GM18867 (cell line): Measurements from ENCODE around the gene PIK3R4.

Experiments
- ATAC-seq: cut with Tn5 transposase; IDR thresholded peaks from one replicate; pipeline ENCODE4 v1.9.1; 2021; ENCODE audit warnings: mild to moderate bottlenecking, moderate library complexity; ENCODE audit not compliant: unreplicated experiment

The PIK3R4 gene

DNA sequence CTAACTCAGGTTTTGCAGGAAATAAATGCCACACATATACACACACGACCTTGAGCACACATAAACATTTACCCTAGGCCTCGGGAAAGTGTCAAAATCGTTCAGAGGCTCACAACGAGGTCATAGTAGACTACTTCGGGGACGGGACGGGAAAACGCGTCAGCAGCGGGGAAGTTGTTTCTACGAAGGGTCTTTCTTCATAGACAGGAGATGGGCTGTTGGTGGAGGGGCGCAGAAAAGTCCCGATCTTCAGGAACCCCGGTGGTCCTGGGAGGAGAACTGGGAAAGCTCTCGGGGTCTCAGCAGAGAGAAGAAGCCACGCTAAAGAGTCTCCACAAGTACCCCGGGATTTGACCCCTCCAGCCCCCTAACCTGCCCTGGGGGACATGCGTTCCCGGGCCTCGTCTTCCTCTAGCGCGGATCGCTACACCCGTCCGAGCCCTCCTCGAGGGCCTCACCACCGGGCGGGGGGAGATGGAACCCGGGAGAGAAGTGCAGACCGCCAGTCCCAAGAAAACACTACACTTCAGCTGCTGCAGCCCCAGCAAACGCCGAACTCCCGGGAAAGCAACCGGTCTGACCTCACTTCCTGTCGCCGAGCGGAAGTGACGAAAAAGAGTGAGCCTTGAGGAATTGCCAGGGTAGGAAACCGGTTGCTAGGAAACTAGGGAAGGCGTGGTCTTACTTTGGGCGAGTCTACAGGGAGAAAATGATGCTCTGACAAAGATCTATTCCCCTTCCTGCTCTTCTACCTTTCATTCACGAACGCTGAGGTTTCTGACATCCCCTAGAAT, at the start of gene PIK3R4:
TSS of gene PIK3R4 (minus strand) at position 584 of the 794 bp plus-strand sequence. CDS start 1,611 bp downstream, outside the sequence.
- peak; percentile 92 for ATAC-seq

GRCh38 chr3:130795396-130795795, 48.8 kb upstream of the PIK3R4 start:
- no peak for ATAC-seq

DNA sequence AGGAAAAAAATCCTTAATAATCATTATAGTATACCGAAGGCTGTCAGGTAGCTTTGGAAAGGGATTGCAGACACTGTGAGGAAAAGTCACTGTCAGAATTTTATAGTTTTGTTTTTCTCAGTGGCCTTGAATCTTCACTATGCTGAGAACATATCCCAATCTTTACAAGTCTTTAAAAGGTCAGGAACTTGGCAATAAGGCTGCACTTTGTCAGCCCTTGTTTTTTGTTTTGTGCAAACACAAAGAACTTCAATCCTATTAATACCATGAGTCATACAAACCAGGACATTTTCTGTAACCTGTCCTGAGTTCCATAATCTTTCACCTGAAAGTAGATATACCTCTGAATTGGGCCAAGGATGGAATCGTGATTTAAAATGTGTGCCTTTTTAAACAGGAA, 45.6 kb upstream of the PIK3R4 start:
- no peak for ATAC-seq

GRCh38 chr3:130789782-130790322, 43.2 kb upstream of the PIK3R4 start:
- no peak for ATAC-seq

GRCh38 chr3:130787422-130788068, 40.9 kb upstream of the PIK3R4 start:
- peak; percentile 89 for ATAC-seq

- no peak for ATAC-seq
These were observed 39.7 kb upstream of the PIK3R4 start for GRCh38 chr3:130786306-130786705.

DNA sequence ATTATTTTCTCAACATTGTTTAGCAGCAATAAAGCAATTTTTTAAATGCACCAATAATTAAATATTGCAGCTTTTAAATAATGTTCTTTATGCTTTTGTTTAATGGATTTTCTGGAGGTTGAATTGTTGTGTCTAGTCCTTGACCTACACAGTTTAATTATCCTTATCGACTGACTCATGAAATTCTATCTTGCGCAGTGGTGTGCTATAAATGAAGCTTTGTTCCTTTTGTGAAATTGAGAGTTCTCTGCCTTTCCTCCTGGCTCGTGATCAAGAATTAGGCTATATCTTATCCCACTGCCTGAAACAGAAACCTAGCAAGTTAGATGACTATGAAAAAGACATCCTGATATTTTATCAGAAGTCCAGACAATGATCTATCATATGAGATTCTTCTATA, 37.0 kb upstream of the PIK3R4 start:
- no peak for ATAC-seq

DNA sequence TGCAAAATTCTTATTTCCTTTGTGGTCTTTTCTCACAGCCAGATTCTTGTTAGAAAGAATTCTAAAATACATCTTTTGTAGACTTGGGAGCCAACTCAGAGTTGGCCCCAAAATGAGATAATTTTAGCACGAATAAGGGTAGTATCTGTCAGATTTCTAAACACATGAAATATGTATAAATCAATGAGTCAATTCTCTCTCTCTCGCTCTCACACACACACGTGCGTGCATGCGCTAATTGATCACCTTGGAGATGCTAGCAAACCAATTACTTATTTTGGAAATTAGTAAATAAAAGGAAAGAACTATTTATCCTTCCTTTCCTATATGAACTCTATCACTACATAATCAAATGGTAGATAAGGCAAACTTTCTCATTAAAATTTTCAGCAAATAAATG, 32.9 kb upstream of the PIK3R4 start:
- peak; percentile 29 for ATAC-seq

DNA sequence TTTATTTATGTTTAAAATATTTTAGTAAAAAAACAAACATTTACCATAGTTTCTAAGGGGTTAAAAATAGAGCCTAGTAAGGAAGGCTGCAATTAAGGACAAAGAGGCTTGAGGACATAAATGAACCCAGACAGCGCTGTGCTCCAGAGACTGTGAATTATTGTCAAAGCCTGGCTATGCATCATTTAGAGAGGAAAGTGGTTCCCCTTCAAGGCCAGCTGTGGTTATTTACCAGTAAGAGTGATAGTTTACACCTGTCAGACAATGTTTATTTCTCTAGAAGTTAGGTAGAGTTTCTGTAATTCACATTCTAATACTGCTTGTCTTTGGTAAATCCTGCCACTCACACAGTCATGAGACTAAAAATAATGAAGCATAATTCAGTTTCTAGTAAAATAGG, 32.4 kb upstream of the PIK3R4 start:
- peak; percentile 94 for ATAC-seq

DNA sequence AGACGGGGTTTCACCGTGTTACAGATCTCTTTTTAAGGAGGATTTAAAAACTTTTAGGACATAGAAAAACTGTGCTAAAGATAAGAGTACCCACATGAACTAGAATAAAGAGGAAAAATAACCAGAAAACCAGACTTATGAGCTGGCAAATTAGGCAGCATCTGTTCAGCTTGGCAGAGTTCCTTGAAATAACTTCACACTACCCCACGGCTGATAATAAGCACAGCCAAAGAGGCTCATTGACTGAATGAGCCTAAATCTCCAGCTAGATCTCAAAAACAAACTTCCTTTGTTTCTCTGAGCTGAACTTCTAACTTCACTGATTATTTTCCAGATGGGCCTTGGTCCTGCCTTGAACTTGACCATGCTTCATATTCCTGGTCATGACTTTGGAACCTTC, 26.7 kb upstream of the PIK3R4 start:
- ATAC-seq: no peak

DNA sequence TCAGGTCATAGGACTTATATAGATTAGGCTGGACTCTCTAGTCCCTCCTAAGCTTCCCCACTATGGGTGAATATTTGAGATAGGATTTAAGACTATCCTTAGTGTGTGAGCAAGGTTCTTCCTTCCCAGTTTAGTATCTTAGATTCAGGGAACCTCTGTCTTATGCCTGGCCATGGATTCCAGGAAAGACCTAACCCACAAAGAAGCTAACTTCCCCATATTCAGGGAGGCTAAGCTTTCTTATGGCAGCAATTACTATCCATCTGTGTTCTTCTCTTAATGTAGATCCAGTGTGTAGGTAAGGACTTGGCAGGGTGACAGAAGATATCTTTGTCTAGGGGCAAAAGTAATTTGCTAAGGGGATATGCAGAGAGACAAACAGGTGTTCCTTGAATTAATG, 25.5 kb upstream of the PIK3R4 start:
- no peak for ATAC-seq

- ATAC-seq: no peak
These were observed 24.0 kb upstream of the PIK3R4 start for GRCh38 chr3:130770644-130771043.

GRCh38 chr3:130761730-130762311, 15.2 kb upstream of the PIK3R4 start:
- ATAC-seq: no peak

DNA sequence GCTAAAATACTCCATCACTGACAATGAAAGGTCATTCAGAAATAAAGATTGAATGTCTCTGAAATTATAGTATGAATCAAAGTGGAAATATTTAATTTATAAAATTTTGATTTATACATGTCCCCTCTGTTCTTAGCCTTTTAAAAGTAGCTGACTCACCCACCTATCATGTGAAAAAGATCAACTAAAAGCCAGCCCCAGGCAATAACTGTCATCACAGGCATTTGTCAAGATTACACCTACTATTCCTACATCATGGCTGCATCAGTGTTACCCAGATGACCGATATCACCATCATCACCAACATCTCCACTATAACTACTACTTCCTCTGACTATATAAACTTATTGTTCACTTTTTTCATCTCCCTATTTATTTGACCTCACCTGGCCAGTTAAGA, 14.3 kb upstream of the PIK3R4 start:
- ATAC-seq: no peak

DNA sequence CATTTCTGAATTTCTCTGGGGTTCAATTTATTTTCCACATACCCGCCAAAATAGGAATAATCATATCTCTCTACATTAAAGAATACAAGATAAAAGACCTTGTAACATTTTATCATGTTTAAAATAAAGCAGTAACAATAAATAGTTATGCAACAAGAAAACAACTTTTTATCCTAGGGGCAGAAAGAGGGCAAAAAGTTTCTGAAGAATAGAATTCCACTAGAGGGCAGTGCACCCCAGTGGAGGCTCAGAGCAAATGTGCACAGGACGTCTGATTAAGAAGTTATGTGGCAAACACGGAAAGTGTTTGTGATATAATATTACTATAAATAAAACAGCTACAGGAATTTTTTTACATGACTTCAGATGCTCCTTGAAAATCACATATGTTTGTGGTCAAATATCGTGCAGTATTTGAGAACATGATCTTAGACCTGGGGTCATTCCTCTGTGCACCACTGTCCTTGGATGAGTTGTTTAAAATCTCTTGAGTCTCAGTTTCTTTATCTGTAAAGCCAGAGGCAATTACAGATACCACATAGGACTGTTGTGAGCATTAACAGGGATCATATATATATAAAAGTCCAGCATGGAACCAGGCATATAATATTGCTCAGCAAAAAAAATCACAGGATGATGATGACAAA, 13.2 kb upstream of the PIK3R4 start:
- ATAC-seq: peak; percentile 77

GRCh38 chr3:130758624-130759369, 12.2 kb upstream of the PIK3R4 start:
- ATAC-seq: no peak

DNA sequence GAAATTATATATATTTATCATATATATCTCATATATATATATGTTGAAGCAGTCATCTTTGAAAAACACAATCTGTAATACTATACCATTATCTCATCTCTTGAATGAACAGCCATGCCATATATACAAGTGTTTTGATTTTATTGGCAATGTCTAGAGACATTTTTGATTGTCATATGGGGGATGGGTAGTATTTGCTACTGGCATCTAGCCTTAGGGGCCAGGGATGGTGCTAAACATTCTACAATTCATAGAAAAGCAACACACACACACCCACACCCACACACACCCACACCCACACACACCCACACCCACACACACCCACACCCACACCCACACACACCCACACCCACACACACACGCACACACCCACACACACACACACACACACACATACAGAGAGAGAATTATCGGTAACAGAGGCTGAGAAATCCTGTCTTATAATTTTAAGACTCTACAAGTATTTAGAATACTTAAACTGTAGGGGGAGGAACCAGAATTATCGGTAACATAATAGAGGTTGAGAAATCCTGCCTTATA, 11.1 kb upstream of the PIK3R4 start:
- no peak for ATAC-seq

DNA sequence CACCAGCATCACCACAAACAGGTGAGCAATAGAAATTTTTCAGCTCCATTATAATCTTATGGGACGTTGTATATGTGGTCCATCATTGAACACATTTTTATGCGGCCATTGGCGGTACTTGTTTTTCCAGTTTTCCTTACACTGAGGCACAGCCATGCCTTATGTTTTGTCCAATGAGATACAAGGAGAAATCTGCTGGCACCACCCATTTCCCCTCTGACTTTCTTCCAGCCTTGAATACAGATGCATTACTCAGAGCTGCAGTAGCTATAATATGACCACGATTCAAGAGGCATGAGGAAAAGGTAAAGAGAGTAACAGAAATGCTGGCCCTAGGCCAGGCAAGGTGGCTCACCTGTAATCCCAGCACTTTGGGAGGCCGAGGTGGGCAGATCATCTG, 9.0 kb upstream of the PIK3R4 start:
- ATAC-seq: no peak

DNA sequence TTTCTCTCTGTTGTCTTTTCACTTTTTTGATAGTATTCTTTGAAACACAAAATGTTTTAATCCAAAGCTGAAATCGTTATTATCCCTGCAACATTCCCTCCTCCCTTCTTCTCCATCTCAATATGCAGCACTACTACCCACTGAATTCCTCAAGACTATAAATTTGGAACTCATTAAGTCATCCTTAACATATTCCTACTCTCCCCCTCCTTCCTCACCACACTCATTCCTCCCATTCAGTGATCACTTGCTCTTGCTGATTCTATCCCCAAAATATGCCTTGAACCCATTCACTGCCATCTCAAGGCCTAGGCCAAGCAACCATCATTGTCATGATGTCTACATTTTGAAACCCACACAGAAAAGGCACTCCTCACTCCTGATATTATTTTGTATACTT, 2.4 kb upstream of the PIK3R4 start:
- ATAC-seq: no peak

DNA sequence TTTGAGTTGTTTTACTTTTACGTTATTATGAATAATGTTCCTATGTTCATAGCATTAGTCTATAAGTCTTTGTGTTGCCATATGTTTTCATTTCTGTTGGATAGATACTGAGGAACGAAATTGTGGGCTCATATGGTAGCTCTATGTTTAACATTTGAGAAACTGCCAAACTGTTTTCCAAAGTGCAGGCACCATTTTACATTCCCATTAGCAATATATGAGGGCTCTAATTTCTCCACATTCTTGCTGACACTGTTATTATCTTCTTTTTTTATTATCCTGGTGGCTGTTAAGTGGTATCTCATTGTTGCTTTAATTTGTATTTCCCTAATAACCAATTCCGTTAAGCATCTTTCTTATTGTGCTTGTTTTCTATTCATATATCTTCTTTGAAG, 1.8 kb upstream of the PIK3R4 start:
- ATAC-seq: no peak
